GM18520 (cell line): ENCODE measurements around the gene DEFB118.
"Not testable (repeated sequence)": the region's sequence is repeated elsewhere in the genome, so short reads cannot be mapped to it uniquely, and the experiment has no call there.

ENCODE experiments used
- ATAC-seq: cut with Tn5 transposase; IDR thresholded peaks from one replicate; pipeline ENCODE4 v1.9.1; 2021; ENCODE audit not compliant: unreplicated experiment

DEFB118 gene

GRCh38 chr20:31368301-31368700, at the start of gene DEFB118:
Gene DEFB118, plus strand, starts transcription at chr20:31368601. Its CDS starts 50 bp downstream, at chr20:31368651.
- ATAC-seq = no peak

GRCh38 chr20:31322504-31322903, 45.9 kb upstream of the DEFB118 start:
- ATAC-seq = no peak

GRCh38 chr20:31330893-31331292, 37.5 kb upstream of the DEFB118 start:
- no peak for ATAC-seq

- ATAC-seq = no peak
Measured at GRCh38 chr20:31341470-31341869, 26.9 kb upstream of the DEFB118 start.

GRCh38 chr20:31355981-31356380, 12.4 kb upstream of the DEFB118 start:
- no peak for ATAC-seq

- no peak for ATAC-seq
Measured at GRCh38 chr20:31363295-31363694, 5.1 kb upstream of the DEFB118 start.

- ATAC-seq = not testable (repeated sequence)
Measured at GRCh38 chr20:31364272-31364671, 4.1 kb upstream of the DEFB118 start.

GRCh38 chr20:31374346-31374745, 5.9 kb downstream of the DEFB118 start:
- ATAC-seq = no peak

- no peak for ATAC-seq
Measured at GRCh38 chr20:31390490-31390889, 22.1 kb downstream of the DEFB118 start, which contains the start of gene DEFB119. Gene DEFB119, minus strand, starts transcription at chr20:31390590. Its CDS starts 107 bp downstream, at chr20:31390483.

GRCh38 chr20:31392836-31393235, 24.4 kb downstream of the DEFB118 start:
- no peak for ATAC-seq

- ATAC-seq = no peak
Measured at GRCh38 chr20:31394900-31395299, 26.5 kb downstream of the DEFB118 start.

- no peak for ATAC-seq
Measured at GRCh38 chr20:31403886-31404285, 35.5 kb downstream of the DEFB118 start.

- no peak for ATAC-seq
Measured at GRCh38 chr20:31406115-31406514, 37.7 kb downstream of the DEFB118 start, which contains the start of gene DEFB121. Gene DEFB121, minus strand, starts transcription at chr20:31406215. Its CDS starts 63 bp downstream, at chr20:31406152.

- no peak for ATAC-seq
Measured at GRCh38 chr20:31410011-31410410, 41.6 kb downstream of the DEFB118 start.

- no peak for ATAC-seq
Measured at GRCh38 chr20:31414381-31414780, 46.0 kb downstream of the DEFB118 start.

- ATAC-seq = no peak
Measured at GRCh38 chr20:31415653-31416052, 47.3 kb downstream of the DEFB118 start.

- ATAC-seq = no peak
Measured at GRCh38 chr20:31418307-31418706, 49.9 kb downstream of the DEFB118 start.
